ENCODE results near the gene STARD10. TPM values are rescaled to one million over a fixed set of nuclear protein-coding genes. Genes with fewer than 3 reads are reported as not detected.

Gene STARD10
- total RNA-seq, 2 experiments from 2014 or later: 6.2 to 6.4 TPM

DNA sequence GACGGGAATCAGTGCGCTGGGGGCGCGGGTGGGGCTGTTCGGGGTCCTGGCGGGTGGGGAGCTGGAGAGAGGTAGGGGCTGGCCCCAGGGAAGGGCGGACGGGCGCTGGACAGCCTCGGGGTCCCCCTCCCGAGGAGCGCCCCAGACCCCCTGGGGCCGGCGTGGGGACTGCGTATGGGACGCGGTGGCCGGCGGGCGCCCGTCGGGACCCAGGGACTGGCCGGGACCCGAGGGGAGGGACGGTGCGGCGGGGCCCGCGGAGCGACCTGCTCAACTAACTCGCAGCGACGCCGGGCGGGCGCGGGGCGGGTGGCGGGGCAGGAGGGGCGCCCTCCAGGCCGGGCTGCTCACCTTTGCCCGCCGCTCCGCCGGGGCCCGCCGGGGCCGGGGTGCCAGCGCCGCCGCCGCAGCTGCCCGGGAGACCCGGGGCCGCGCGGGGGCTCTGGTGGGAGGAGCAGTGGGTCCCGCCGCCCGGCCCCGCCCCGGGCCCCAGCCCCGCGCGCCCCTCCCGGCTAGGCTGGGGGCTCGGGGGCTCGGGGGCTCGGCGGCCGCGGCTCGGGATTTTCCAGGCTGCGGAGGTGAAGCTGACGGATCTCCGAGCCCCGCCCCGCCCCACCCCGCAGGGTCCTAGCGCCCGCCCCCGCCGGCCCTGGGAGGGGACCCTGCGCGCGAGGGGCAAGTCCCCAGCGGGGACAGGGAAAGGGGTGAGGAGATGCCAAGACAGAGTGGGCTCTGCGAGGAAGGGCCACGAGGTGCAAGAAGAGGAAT lies 12.3 kb downstream of the STARD10 start:
- peak; percentile 54 for DNase-seq
- no peaks in the 10 kb centered on the region for H3K36me3 Mint-ChIP-seq
- no peak overlapping the region for H3K27ac Mint-ChIP-seq
- peaks cover 11% of the 10 kb centered on the region for H3K4me1 Mint-ChIP-seq
- H3K27me3 Mint-ChIP-seq: no peaks in the 10 kb centered on the region
- H3K9me3 Mint-ChIP-seq: no peaks in the 10 kb centered on the region
- H3K4me3 Mint-ChIP-seq: peak overlapping the region; percentile 68

GRCh38 chr11:72781063-72781312 lies 12.9 kb downstream of the STARD10 start:
- DNase-seq: no peak
- H3K36me3 Mint-ChIP-seq: no peaks in the 10 kb centered on the region
- peak overlapping the region; percentile 68 for H3K4me3 Mint-ChIP-seq
- peaks cover 11% of the 10 kb centered on the region for H3K4me1 Mint-ChIP-seq
- H3K27ac Mint-ChIP-seq: no peak overlapping the region
- H3K27me3 Mint-ChIP-seq: no peaks in the 10 kb centered on the region
- no peaks in the 10 kb centered on the region for H3K9me3 Mint-ChIP-seq

GRCh38 chr11:72780296-72781062 lies 13.4 kb downstream of the STARD10 start:
- Mint-ChIP-seq H3K4me3 (peak overlapping the region; percentile 68), H3K27ac (no peak overlapping the region), H3K4me1 (peaks cover 11% of the 10 kb centered on the region)

DNA sequence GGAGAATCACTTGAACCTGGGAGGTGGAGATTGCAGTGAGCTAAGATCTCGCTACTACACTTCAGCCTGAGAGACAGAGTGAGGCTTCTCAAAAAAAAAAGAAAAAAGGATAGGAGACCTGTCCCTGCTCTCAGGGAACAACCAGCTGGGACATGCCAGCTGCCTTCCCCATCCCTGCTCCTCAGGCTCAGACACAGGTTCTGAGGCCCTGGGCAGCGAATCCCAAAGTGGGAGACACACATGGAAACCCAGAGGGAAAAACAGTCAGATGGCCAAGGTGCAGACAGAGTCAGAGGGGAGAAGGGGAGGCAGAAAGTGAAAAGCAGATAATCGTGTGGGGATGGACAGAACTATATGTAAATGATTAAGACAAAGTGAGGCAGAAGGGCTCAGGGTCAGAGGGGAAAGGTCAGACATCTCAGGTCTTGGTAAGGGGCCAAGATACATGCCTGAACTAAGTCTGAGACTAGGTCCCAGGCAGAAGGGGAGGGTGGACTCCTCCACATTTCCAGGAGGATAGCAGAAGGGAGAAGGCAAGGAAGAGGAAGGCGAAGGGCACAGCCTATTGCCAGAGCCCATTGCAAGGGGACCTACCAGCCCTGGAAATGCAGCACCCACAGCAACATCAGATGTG lies 14.2 kb downstream of the STARD10 start:
- Mint-ChIP-seq H3K27ac (no peak overlapping the region), H3K27me3 (no peaks in the 10 kb centered on the region), H3K9me3 (no peaks in the 10 kb centered on the region), H3K4me3 (no peak overlapping the region), H3K4me1 (peaks cover 11% of the 10 kb centered on the region), H3K36me3 (no peaks in the 10 kb centered on the region)
- no peak for DNase-seq

More at GRCh38 chr11:72780296-72781062, 13.4 kb downstream of the STARD10 start:
- Mint-ChIP-seq H3K27me3 (no peaks in the 10 kb centered on the region), H3K36me3 (no peaks in the 10 kb centered on the region), H3K9me3 (no peaks in the 10 kb centered on the region)
- no peak for DNase-seq

DNA sequence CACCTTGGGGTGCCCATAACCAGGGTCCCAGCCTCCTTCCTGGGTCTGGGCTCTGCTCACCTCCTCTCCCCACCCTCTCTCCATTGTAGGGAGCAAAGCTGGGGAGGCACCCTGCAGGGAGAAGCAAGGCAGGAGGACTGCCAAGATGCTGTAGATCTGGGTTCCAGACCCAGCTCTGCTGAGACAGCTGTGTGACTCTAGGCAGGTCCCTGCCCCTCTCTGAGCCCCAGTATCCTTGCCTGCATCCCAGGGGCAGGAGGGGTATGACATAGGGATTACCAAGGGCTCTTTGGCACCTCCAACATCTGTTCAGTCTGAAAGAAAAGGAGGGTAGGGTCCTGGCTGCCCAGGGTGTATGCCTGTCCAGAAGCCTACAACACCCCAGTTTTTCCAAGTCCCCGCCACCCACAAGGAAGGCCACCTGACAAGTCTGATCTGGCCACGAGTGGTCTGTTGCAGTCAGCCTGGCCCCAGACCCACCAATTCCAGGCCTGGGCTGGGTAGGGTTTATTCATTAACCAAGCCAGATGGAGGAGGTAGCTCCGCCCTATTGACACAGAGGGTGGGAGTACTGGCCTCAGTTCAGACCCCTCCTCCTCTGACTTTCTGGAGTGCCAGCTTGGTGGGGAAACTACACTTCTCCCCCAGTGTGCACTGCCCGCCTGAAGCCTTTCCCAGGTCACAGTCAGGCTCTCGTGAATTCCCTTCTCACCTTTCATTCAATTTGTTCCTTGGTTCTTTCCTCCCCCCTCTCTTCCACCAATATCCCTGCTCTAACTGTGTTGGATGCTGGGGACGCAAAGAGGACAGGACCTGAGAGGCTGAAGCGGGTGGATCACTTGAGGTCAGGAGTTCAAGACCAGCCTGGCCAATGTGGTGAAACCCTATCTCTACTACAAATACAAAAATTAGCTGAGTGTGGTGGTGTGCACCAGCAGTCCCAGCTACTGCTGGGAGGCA lies 15.0 kb downstream of the STARD10 start:
- Mint-ChIP-seq H3K4me1 (peaks cover 11% of the 10 kb centered on the region), H3K9me3 (no peaks in the 10 kb centered on the region), H3K27ac (no peak overlapping the region), H3K27me3 (no peaks in the 10 kb centered on the region), H3K4me3 (no peak overlapping the region), H3K36me3 (no peaks in the 10 kb centered on the region)
- DNase-seq: no peak

- Mint-ChIP-seq H3K36me3 (no peaks in the 10 kb centered on the region), H3K4me1 (peaks cover 13% of the 10 kb centered on the region), H3K27ac (no peak overlapping the region)
These were observed 16.0 kb downstream of the STARD10 start for GRCh38 chr11:72777755-72778278.

DNA sequence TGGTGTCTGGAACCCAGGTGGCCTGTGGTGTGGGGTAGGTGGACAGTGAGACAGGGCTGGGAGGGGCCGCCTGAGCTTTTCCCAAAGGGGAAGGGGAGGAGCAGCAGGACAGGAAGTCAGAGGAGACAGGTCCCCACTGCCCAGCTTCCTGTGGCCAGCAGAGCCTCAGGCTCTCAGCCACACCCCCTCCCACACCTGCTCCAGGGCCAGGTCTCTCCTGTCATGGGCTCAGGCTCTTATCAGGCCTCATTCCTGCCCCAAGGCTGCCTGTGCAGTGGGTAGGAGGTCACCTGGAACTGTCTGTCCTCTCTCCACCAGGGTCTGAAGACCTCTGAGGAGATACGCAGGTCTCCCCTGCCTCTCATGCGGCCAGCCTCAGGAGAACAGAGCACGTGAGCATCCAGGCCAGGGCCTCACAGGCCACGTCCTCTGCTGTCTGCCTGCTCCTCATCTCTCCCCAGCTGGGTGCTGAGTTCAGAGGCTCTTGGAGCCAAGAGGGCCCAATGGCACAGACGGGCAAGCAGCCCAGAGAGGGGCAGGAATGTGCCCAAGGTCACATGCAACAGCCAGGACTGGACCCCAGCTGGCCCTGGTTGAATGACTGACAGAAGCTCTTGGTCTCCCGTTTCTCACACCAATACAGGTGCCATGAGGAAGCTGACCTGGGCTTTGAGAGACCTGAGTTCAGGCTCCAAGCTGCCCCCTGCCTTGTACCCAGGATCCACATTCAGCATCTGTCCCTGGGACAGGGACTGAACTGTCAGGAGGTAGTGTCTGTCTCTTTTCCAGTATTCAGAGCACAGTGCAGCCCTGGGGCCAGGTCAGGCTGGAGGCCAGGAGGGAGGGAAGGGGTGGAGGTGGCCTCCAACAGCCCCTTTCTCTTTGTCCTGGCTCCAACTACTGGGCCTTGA lies 16.7 kb downstream of the STARD10 start:
- H3K4me3 Mint-ChIP-seq: no peak overlapping the region
- H3K27me3 Mint-ChIP-seq: no peaks in the 10 kb centered on the region
- no peaks in the 10 kb centered on the region for H3K9me3 Mint-ChIP-seq
- H3K27ac Mint-ChIP-seq: no peak overlapping the region
- peaks cover 9% of the 10 kb centered on the region for H3K4me1 Mint-ChIP-seq
- H3K36me3 Mint-ChIP-seq: no peaks in the 10 kb centered on the region
- DNase-seq: no peak

More at GRCh38 chr11:72777755-72778278, 16.0 kb downstream of the STARD10 start:
- no peak for DNase-seq
- H3K27me3 Mint-ChIP-seq: no peaks in the 10 kb centered on the region
- H3K4me3 Mint-ChIP-seq: no peak overlapping the region
- H3K9me3 Mint-ChIP-seq: no peaks in the 10 kb centered on the region

DNA sequence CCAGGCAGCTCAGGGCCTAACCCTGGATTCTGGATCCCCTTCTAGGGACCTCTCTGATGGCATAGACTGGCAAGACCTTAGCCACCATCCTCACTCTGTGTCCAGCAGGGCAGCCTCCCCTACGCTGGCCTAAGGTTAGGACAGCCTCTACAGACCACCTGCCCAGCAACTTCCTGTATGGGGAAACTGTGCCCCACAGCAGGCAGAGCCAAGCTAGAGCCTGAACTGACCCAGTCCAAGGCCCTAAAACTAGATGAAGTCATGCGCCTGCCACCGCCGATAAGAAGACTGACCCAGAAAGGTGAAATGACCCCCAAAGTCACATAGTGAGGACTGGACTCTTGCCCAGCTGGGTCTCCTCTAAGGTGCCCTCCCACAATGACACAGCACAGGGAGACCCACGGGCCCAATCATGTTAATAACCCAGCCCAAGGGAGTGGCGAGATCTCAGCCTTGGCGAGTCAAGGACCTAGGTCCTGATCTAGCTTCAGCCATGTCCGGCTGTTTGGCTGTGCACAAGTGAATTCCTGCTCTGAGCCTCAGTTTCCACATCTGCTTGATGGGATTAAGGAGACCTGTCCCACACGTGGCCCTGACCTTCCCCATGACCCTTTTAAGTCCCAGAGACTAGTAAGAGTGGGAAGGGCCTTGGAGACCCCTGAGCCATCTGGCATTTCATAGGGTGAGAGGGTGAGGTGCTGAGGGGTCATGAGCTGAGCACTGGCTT lies 17.6 kb downstream of the STARD10 start:
- H3K27me3 Mint-ChIP-seq: no peaks in the 10 kb centered on the region
- no peak overlapping the region for H3K27ac Mint-ChIP-seq
- peaks cover 6% of the 10 kb centered on the region for H3K4me1 Mint-ChIP-seq
- H3K4me3 Mint-ChIP-seq: no peak overlapping the region
- no peak for DNase-seq
- no peaks in the 10 kb centered on the region for H3K36me3 Mint-ChIP-seq
- H3K9me3 Mint-ChIP-seq: no peaks in the 10 kb centered on the region

GRCh38 chr11:72775288-72776110 lies 18.3 kb downstream of the STARD10 start:
- Mint-ChIP-seq H3K36me3 (no peaks in the 10 kb centered on the region), H3K4me3 (no peak overlapping the region), H3K9me3 (no peaks in the 10 kb centered on the region), H3K27me3 (no peaks in the 10 kb centered on the region), H3K27ac (no peak overlapping the region), H3K4me1 (peaks cover 4% of the 10 kb centered on the region)
- no peak for DNase-seq

GRCh38 chr11:72774499-72774898 lies 19.3 kb downstream of the STARD10 start:
- H3K36me3 Mint-ChIP-seq: no peaks in the 10 kb centered on the region
- H3K9me3 Mint-ChIP-seq: no peaks in the 10 kb centered on the region
- H3K4me1 Mint-ChIP-seq: peaks cover 2% of the 10 kb centered on the region
- no peak for DNase-seq
- H3K27me3 Mint-ChIP-seq: no peaks in the 10 kb centered on the region
- no peak overlapping the region for H3K4me3 Mint-ChIP-seq
- H3K27ac Mint-ChIP-seq: no peak overlapping the region

DNA sequence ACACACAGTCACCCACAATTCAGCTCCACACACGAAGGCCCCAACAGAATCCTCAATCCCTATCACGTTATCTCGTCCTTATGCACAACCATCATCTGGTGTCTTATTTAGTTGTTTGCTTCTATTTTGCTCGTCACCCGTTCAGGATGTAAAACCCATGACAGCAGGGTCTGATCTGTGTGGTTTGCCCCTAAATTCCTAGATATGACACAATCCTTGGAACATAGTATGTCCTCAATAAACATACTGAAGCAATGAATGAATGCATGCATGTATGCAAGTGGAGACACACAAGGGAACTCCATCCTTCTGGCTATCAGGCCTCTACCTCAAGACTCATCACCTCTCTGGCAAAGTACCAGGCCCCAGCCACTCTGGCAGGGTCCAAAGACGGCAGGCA lies 20.2 kb downstream of the STARD10 start:
- no peak for DNase-seq
- H3K9me3 Mint-ChIP-seq: no peaks in the 10 kb centered on the region
- H3K36me3 Mint-ChIP-seq: no peaks in the 10 kb centered on the region
- peaks cover 2% of the 10 kb centered on the region for H3K4me1 Mint-ChIP-seq
- H3K27me3 Mint-ChIP-seq: no peaks in the 10 kb centered on the region
- H3K27ac Mint-ChIP-seq: no peak overlapping the region
- no peak overlapping the region for H3K4me3 Mint-ChIP-seq

DNA sequence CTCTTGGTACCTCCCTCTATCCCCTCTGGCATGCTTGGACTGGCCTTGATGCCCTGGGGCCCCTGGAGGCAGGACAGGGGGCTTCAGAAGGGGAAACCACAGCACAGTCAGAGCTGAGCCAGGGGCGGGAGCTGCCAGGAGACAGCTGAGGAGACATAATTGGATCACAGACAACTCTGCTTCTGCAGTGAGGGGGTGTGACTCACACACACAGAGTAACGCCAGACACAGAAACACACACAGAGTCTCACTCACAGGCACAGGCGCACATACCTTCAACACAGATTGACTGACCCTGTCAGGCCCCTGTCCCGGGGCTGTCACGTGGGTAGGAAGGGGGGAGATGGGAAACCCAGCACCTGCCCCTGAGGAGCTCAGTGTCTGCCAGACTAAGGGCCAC lies 20.6 kb downstream of the STARD10 start:
- H3K36me3 Mint-ChIP-seq: no peaks in the 10 kb centered on the region
- H3K27me3 Mint-ChIP-seq: no peaks in the 10 kb centered on the region
- H3K4me1 Mint-ChIP-seq: peaks cover 2% of the 10 kb centered on the region
- no peaks in the 10 kb centered on the region for H3K9me3 Mint-ChIP-seq
- DNase-seq: no peak
- H3K4me3 Mint-ChIP-seq: no peak overlapping the region
- no peak overlapping the region for H3K27ac Mint-ChIP-seq

All from activated naive CD8-positive, alpha-beta T cell treated with anti-CD3 and anti-CD28 coated beads for 36 hours (primary cell).